Omental fat pad (tissue), 4 donors: ENCODE data around the gene DHRS7B. TPM values are rescaled to one million over a fixed set of nuclear protein-coding genes. Genes with fewer than 3 reads are reported as not detected.
"Not testable (repeated sequence)": the region's sequence is repeated elsewhere in the genome, so short reads cannot be mapped to it uniquely, and the experiment has no call there.

Source experiments
- ATAC-seq: fragments of 150-250 bp; one replicate; pipeline ENCODE4 v1.9.1; 2016; ENCODE audit warnings: mild to moderate bottlenecking, moderate library complexity; ENCODE audit not compliant: low FRiP score
- DNase-seq: peaks from one replicate; pipeline ENCODE4 v3.0.0-alpha.2; 2019; ENCODE audit warnings: low spot score
- total RNA-seq, 4 donors: library from RNA; depleted of rRNA; stranded (reverse); fragments of >200 nt; gene quantifications; one replicate each; pipeline ENCODE4 v1.1.0, GENCODE V29; 2016
- TF ChIP-seq, protein P1 (sequence below), 3 donors: fragments of 450-650 bp; IDR thresholded peaks; one replicate each; pipeline ENCODE4 v1.5.1; 2016 to 2017; ENCODE audit warnings: antibody characterized with exemption in 3 of 3, mild to moderate bottlenecking in 3 of 3, moderate library complexity in 2 of 3

The DHRS7B gene
- total RNA-seq, 4 donors from 2014 or later, result 33.6 to 55.6 (median 46.5) TPM

GRCh38 chr17:21113049-21113690 lies 13.6 kb upstream of the DHRS7B start:
- ATAC-seq (no peak), DNase-seq (no peak)
- TF ChIP-seq, protein P1, sequence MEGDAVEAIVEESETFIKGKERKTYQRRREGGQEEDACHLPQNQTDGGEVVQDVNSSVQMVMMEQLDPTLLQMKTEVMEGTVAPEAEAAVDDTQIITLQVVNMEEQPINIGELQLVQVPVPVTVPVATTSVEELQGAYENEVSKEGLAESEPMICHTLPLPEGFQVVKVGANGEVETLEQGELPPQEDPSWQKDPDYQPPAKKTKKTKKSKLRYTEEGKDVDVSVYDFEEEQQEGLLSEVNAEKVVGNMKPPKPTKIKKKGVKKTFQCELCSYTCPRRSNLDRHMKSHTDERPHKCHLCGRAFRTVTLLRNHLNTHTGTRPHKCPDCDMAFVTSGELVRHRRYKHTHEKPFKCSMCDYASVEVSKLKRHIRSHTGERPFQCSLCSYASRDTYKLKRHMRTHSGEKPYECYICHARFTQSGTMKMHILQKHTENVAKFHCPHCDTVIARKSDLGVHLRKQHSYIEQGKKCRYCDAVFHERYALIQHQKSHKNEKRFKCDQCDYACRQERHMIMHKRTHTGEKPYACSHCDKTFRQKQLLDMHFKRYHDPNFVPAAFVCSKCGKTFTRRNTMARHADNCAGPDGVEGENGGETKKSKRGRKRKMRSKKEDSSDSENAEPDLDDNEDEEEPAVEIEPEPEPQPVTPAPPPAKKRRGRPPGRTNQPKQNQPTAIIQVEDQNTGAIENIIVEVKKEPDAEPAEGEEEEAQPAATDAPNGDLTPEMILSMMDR (IDR thresholded peaks at IDR 0.05), result no peak

DNA sequence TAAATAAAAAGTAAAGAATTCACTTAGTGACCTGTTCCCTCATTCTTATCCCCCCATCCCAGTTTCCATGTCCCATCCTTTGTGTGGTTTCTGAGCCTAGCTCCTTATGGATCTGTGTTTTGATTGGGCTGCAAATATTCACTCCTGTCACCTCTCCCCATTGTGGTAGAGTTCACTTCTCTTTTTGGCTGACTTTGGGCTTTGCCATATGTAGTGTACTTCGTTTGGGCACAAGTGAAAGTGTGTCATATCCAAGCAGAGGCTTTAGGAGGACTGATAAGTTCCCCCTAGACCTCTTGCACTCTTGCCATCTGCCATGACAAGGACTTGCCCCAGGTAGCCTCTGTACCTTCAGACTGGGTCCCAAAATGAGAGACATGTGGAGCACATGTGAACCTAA lies 13.0 kb upstream of the DHRS7B start:
- no peak for DNase-seq
- TF ChIP-seq, protein P1 (IDR thresholded peaks at IDR 0.05), result no peak
- no peak for ATAC-seq

- ATAC-seq, DNase-seq: not testable (repeated sequence)
Observed at GRCh38 chr17:21114791-21115190, 12.0 kb upstream of the DHRS7B start.

DNA sequence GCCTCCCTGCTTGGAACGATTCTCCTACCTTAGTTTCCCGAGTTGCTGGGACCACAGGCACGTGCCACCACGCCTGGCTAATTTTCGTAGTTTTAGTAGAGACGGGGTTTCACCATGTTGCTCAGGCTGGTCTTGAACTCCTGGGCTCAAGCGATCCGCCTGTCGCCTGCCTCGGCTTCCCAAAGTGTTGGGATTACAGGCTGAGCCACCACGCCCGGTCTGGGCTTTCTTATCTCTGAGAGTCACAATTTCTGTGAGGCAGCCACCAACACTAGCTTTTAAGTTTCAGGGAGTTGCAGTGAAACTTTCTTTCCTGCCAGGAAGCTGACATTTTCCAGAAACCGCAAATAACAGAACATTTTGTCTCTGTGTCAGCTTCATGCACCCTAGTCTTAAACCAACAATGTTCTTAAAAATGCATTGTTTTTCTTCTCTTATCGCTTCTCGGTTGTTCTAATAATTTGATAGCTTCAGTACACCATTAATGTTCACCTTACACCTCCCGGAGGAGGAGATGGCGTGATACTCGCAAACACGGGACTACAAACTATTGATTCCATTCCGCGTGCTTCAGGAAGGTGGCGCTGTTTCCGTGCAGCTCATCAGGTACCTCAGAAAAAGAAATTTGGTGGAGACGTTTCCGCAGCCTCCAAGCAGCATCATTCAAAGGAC lies 7.4 kb upstream of the DHRS7B start:
- ATAC-seq (peak; percentile 83), DNase-seq (peak; percentile 44)
- TF ChIP-seq, protein P1 (IDR thresholded peaks at IDR 0.05), result no peak

GRCh38 chr17:21119919-21120249 lies 6.9 kb upstream of the DHRS7B start:
- ATAC-seq (no peak), DNase-seq (no peak)
- TF ChIP-seq, protein P1 (IDR thresholded peaks at IDR 0.05), result no peak

- ATAC-seq, result no peak
- TF ChIP-seq, protein P1 (IDR thresholded peaks at IDR 0.05), result no peak
- DNase-seq, result no peak
Observed at GRCh38 chr17:21124086-21124485, 2.7 kb upstream of the DHRS7B start.

DNA sequence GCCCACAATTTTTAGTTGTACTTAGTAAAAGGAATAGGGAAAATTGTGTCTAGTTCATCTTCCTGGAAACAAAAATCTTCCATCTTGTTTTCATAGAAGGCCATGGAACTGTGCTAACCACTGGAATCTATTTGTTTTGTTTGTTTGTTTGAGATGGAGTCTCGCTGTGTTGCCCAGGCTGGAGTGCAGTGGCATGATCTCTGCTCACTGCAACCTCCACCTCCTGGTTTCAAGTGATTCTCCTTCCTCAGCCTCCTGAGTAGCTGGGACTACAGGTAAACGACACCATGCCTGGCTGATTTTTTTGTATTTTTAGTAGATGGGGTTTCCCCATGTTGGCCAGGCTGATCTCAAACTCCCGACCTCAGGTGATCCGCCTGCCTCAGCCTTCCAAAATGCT lies 2.2 kb upstream of the DHRS7B start:
- ATAC-seq, DNase-seq: not testable (repeated sequence)

GRCh38 chr17:21125862-21126261 lies 902 bp upstream of the DHRS7B start:
- no peak for ATAC-seq
- DNase-seq, result no peak
- TF ChIP-seq, protein P1 (IDR thresholded peaks at IDR 0.05), result no peak
